ENCODE results near the gene AKAP5.

DNA sequence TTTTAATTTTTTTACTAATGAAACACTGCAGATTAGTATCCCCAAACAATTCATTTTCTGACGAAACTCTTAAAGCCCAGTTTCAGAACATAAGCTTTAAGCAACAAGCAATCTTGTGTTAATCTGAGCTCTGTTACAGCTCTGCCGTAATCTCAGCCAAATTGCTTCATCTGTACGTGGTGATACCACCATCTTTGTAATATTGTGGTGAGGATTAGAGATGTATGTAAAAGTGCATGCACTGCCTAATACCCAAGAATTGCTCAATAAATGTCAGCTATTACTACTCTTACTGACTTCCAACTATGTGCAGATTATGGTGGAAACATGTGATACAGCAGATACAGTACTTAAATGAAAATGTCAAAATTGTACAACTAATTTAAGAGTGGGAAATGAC is 1.8 kb downstream of the AKAP5 start:
- TF ChIP-seq THAP7 (CRISPR knock-in tag; IDR thresholded peaks at IDR 0.05): no peak
- no peak for TF ChIP-seq ZNF212 (CRISPR knock-in tag; IDR thresholded peaks at IDR 0.05)
- TF ChIP-seq SPI1 (IDR thresholded peaks at IDR 0.05; ENCODE audit: borderline replicate concordance, low read depth, low read length): no peak
- no peak for TF ChIP-seq CTCF (IDR thresholded peaks at IDR 0.05 in 2 of 3, conservative IDR thresholded peaks at IDR 0.05 in 1 of 3; ENCODE audit: insufficient read depth in 2 of 3, low read depth in 1 of 3, low read length in 3 of 3)
- TF ChIP-seq MLX (CRISPR knock-in tag; conservative IDR thresholded peaks at IDR 0.05): no peak
- TF ChIP-seq FOXO4 (CRISPR knock-in tag; IDR thresholded peaks at IDR 0.05): no peak
- TF ChIP-seq POLR2B (IDR thresholded peaks at IDR 0.05; ENCODE audit: low read depth, partially characterized antibody): no peak
- TF ChIP-seq, protein P1, sequence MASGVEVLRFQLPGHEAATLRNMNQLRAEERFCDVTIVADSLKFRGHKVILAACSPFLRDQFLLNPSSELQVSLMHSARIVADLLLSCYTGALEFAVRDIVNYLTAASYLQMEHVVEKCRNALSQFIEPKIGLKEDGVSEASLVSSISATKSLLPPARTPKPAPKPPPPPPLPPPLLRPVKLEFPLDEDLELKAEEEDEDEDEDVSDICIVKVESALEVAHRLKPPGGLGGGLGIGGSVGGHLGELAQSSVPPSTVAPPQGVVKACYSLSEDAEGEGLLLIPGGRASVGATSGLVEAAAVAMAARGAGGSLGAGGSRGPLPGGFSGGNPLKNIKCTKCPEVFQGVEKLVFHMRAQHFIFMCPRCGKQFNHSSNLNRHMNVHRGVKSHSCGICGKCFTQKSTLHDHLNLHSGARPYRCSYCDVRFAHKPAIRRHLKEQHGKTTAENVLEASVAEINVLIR (CRISPR knock-in tag; IDR thresholded peaks at IDR 0.05): no peak
- TF ChIP-seq UBTF (IDR thresholded peaks at IDR 0.05; ENCODE audit: borderline replicate concordance in 1 of 2, low read depth in 2 of 2, low read length in 2 of 2): no peak
- TF ChIP-seq, protein P2, sequence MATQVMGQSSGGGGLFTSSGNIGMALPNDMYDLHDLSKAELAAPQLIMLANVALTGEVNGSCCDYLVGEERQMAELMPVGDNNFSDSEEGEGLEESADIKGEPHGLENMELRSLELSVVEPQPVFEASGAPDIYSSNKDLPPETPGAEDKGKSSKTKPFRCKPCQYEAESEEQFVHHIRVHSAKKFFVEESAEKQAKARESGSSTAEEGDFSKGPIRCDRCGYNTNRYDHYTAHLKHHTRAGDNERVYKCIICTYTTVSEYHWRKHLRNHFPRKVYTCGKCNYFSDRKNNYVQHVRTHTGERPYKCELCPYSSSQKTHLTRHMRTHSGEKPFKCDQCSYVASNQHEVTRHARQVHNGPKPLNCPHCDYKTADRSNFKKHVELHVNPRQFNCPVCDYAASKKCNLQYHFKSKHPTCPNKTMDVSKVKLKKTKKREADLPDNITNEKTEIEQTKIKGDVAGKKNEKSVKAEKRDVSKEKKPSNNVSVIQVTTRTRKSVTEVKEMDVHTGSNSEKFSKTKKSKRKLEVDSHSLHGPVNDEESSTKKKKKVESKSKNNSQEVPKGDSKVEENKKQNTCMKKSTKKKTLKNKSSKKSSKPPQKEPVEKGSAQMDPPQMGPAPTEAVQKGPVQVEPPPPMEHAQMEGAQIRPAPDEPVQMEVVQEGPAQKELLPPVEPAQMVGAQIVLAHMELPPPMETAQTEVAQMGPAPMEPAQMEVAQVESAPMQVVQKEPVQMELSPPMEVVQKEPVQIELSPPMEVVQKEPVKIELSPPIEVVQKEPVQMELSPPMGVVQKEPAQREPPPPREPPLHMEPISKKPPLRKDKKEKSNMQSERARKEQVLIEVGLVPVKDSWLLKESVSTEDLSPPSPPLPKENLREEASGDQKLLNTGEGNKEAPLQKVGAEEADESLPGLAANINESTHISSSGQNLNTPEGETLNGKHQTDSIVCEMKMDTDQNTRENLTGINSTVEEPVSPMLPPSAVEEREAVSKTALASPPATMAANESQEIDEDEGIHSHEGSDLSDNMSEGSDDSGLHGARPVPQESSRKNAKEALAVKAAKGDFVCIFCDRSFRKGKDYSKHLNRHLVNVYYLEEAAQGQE (IDR thresholded peaks at IDR 0.05; ENCODE audit: borderline replicate concordance): no peak
- TF ChIP-seq, protein P2 (CRISPR knock-in tag; IDR thresholded peaks at IDR 0.05; ENCODE audit: low read depth): no peak
- TF ChIP-seq MAFF (IDR thresholded peaks at IDR 0.05; ENCODE audit: low read length): no peak
- no peak for TF ChIP-seq POLR2A (conservative IDR thresholded peaks at IDR 0.05)

Measured in K562 (cell line).